Measurements from ENCODE around the gene PCNP.

Gene PCNP, protein sequence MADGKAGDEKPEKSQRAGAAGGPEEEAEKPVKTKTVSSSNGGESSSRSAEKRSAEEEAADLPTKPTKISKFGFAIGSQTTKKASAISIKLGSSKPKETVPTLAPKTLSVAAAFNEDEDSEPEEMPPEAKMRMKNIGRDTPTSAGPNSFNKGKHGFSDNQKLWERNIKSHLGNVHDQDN

DNA sequence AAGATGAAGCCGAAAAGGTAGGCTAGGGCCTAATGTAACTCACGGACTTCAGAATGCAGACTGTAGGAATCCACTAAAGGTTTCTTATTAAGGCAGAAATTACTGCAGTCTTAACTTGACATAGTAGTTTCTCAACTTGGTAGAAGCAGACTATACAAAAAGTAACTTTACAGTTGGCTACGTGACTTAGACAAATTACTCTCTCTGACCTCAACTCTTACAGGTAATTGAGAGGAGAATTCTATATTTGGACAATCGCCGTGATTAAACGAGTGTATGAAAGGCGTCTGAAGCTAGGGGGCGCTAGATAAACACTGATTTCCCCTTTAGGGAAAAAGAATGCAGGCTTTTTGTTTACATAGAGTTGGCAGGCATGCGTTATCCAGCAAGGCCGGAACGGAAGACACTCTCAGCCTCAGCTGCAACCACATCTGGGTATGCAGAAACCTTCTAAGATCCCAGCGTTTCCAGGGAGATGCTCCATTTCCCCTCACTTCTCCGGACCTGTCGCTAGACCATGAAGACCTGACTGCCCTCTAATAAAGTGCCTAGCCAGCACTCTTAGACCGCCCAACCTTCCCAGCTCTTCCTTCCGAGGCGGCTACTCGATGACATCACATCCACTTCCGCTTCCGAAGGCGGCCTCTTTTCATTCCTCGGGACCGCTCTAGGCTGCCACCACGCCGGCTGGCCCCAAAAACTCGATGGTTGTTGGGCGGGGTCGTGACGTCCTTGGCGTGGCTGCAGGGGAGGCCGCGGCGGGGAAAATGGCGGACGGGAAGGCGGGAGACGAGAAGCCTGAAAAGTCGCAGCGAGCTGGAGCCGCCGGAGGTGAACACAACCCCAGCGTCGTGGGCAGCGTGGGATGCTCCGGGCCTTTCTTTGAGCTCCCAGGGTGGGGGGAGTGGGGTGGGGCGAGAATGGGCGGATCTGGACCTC is at the start of gene PCNP:
PCNP (plus strand) TSS at position 732 of the 939 bp plus-strand sequence; CDS start at position 768, 36 bp downstream.
- H3K4me1 ChIP-seq, result peaks cover 0 to 43% (median 21%) of the 10 kb centered on the region in 4 donors
- TF ChIP-seq, protein P1, sequence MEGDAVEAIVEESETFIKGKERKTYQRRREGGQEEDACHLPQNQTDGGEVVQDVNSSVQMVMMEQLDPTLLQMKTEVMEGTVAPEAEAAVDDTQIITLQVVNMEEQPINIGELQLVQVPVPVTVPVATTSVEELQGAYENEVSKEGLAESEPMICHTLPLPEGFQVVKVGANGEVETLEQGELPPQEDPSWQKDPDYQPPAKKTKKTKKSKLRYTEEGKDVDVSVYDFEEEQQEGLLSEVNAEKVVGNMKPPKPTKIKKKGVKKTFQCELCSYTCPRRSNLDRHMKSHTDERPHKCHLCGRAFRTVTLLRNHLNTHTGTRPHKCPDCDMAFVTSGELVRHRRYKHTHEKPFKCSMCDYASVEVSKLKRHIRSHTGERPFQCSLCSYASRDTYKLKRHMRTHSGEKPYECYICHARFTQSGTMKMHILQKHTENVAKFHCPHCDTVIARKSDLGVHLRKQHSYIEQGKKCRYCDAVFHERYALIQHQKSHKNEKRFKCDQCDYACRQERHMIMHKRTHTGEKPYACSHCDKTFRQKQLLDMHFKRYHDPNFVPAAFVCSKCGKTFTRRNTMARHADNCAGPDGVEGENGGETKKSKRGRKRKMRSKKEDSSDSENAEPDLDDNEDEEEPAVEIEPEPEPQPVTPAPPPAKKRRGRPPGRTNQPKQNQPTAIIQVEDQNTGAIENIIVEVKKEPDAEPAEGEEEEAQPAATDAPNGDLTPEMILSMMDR (IDR thresholded peaks at IDR 0.05), result peak; percentile 86 to 92
- H3K36me3 ChIP-seq, result peaks cover 0 to 8% (median 5%) of the 10 kb centered on the region in 3 donors
- peak; percentile 99 for DNase-seq
- H3K27me3 ChIP-seq, result no peaks in the 10 kb centered on the region
- H3K9me3 ChIP-seq, result no peaks in the 10 kb centered on the region
- H3K4me3 ChIP-seq, result peak within 1 kb of the TSS; percentile 75 to 87
- intact Hi-C loops (cut with DNase I; ENCODE audit: low total_unique reads), result loop anchor here (5.0 to 10.0 kb wide), 3 partner anchors 61 to 514 kb away; partner anchors contain the start of genes SENP7 and ZBTB11
- H3K27ac ChIP-seq, result peak within 1 kb of the TSS; percentile 95 to 97

DNA sequence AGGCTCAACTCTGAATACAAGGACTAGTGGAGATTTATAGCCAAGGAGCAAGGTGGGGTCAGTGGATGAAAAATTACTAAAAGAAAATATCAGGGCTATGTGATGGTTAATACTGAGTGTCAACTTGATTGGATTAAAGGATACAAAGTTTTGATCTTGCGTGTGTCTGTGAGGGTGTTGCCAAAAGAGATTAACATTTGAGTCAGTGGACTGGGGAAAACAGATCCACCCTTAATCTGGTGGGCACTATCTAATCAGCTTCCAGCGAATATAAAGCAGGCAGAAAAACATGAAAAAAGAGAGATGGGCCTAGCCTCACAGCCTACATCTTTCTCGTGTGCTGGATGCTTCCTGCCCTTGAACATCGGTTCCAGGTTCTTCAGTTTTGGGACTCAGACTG is 46.5 kb upstream of the PCNP start:
- Histone ChIP-seq H3K4me1 (no peaks in the 10 kb centered on the region), H3K36me3 (no peaks in the 10 kb centered on the region), H3K27ac (no peak overlapping the region), H3K27me3 (no peaks in the 10 kb centered on the region), H3K9me3 (no peaks in the 10 kb centered on the region), H3K4me3 (no peak overlapping the region)
- no peak for DNase-seq
- intact Hi-C loops (cut with DNase I; ENCODE audit: low total_unique reads), result no loop called here
- TF ChIP-seq, protein P1 (IDR thresholded peaks at IDR 0.05), result no peak

DNA sequence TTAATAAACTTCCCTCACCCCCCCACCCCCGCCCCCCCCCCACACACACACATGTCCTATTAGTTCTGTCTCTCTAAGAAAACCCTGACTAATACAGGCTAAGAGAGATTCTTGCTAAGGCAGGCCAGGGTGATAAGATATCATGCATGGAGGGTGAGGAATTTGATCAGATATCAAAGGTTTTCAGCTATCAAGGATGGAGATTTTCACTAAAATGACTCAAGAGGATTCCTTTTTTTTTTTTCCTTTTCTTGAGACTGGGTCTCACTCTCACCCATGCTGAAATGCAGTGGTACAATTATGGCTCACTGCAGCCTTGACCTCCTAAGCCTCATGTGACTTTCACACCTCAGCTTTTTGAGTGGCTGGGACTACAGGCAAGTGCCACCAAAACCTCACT is 46.1 kb upstream of the PCNP start:
- Histone ChIP-seq H3K27ac (no peak overlapping the region), H3K9me3 (no peaks in the 10 kb centered on the region), H3K27me3 (no peaks in the 10 kb centered on the region), H3K4me3 (no peak overlapping the region), H3K4me1 (peaks cover 0 to 1% (median under 1%) of the 10 kb centered on the region in 4 donors), H3K36me3 (no peaks in the 10 kb centered on the region)
- no peak for DNase-seq
- TF ChIP-seq, protein P1 (IDR thresholded peaks at IDR 0.05), result no peak
- intact Hi-C loops (cut with DNase I; ENCODE audit: low total_unique reads), result no loop called here

DNA sequence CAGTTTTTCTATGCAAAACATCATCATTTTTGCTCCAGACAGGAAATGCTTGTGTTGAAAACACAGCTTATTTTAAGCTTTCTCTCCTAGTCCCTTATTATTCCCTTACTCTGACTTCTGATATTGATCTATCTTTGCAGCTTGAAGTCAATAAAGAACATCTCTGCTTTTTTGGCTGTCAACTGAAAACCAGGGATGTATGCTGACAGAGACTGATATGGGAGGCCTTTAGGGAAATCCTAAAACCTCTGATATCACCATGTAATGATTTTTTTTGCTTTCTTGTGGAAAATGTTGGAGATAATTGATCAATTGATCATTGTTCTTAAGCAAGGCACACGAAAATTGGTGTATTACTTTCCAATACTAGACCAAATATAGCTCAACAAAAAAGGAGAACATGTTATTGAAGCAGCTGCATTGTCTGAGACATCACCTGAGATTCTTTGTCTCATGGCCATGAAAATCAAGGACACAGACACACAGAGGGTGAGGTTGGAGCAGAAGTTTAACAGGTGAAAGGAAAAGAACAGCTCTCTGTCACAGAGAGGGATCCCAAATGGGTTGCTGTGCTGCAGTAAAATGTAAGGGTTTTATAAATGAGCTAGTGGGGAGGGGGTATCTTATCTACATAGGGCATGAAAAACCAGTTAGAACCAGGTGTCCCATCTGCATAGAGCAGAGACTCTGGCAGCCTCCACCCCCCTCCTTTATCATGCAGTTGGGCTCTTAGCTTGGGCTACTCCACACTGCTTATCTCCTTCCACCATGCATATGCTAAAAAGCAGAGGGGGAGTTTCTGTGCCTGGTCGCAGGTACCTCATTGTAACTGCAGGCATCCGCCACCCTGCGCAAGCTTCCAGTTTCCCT is 43.9 kb upstream of the PCNP start:
- H3K4me1 ChIP-seq, result peaks cover 0 to 15% (median 13%) of the 10 kb centered on the region in 4 donors
- DNase-seq, result no peak
- intact Hi-C loops (cut with DNase I; ENCODE audit: low total_unique reads), result no loop called here
- H3K27me3 ChIP-seq, result no peaks in the 10 kb centered on the region
- no peaks in the 10 kb centered on the region for H3K9me3 ChIP-seq
- H3K4me3 ChIP-seq, result no peak overlapping the region
- TF ChIP-seq, protein P1 (IDR thresholded peaks at IDR 0.05), result no peak
- no peak overlapping the region for H3K27ac ChIP-seq
- no peaks in the 10 kb centered on the region for H3K36me3 ChIP-seq

DNA sequence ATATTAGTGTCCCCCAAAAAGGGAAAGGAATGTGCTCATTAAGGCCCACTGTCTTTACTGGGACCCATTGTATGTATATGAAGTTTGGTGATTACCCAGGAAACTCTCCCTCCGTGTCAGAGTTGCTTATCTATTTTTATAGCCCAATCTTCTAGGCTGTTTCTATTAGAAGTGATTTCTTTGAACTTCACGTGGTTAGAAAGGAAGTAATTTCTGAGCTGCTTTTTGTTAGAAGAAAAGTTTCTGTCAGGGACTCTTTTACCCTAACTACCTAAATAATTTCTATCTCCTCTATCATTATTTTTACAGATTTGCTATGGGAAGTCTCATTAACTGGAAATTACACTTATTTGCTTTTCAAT is 43.3 kb upstream of the PCNP start:
- DNase-seq, result no peak
- Histone ChIP-seq H3K4me1 (peaks cover 0 to 15% (median 13%) of the 10 kb centered on the region in 4 donors), H3K27ac (no peak overlapping the region), H3K9me3 (no peaks in the 10 kb centered on the region), H3K27me3 (no peaks in the 10 kb centered on the region), H3K4me3 (no peak overlapping the region), H3K36me3 (no peaks in the 10 kb centered on the region)
- TF ChIP-seq, protein P1 (IDR thresholded peaks at IDR 0.05), result no peak
- intact Hi-C loops (cut with DNase I; ENCODE audit: low total_unique reads), result no loop called here
